HG03135 (cell line): ENCODE measurements around the gene GPC6.

Source experiments
- ATAC-seq: cut with Tn5 transposase; IDR thresholded peaks from one replicate; pipeline ENCODE4 v1.9.1; 2021; ENCODE audit warnings: mild to moderate bottlenecking, moderate library complexity; ENCODE audit not compliant: unreplicated experiment

GPC6 gene

GRCh38 chr13:93558637-93559036 is 332.0 kb downstream of the GPC6 start:
- ATAC-seq: no peak

GRCh38 chr13:93559718-93560117 is 333.1 kb downstream of the GPC6 start:
- no peak for ATAC-seq

GRCh38 chr13:93561576-93562225 is 335.1 kb downstream of the GPC6 start:
- no peak for ATAC-seq

- ATAC-seq: no peak
Measured at GRCh38 chr13:93562676-93563075, 336.1 kb downstream of the GPC6 start.

- no peak for ATAC-seq
Measured at GRCh38 chr13:93577105-93577504, 350.5 kb downstream of the GPC6 start.

- no peak for ATAC-seq
Measured at GRCh38 chr13:93589788-93590187, 363.2 kb downstream of the GPC6 start.

GRCh38 chr13:93603043-93603442 is 376.4 kb downstream of the GPC6 start:
- ATAC-seq: no peak

GRCh38 chr13:93614776-93615175 is 388.2 kb downstream of the GPC6 start:
- no peak for ATAC-seq

- ATAC-seq: no peak
Measured at GRCh38 chr13:93620181-93620765, 393.7 kb downstream of the GPC6 start.

GRCh38 chr13:93621051-93621450 is 394.4 kb downstream of the GPC6 start:
- no peak for ATAC-seq

GRCh38 chr13:93621966-93622365 is 395.4 kb downstream of the GPC6 start:
- no peak for ATAC-seq

GRCh38 chr13:93624311-93624777 is 397.7 kb downstream of the GPC6 start:
- no peak for ATAC-seq

GRCh38 chr13:93625536-93625935 is 398.9 kb downstream of the GPC6 start:
- no peak for ATAC-seq

- ATAC-seq: no peak
Measured at GRCh38 chr13:93628136-93628797, 401.7 kb downstream of the GPC6 start.

- ATAC-seq: no peak
Measured at GRCh38 chr13:93635616-93636032, 409.0 kb downstream of the GPC6 start.

GRCh38 chr13:93637852-93638251 is 411.2 kb downstream of the GPC6 start:
- ATAC-seq: no peak

- no peak for ATAC-seq
Measured at GRCh38 chr13:93640452-93640851, 413.8 kb downstream of the GPC6 start.

GRCh38 chr13:93646245-93646644 is 419.6 kb downstream of the GPC6 start:
- ATAC-seq: no peak

- no peak for ATAC-seq
Measured at GRCh38 chr13:93649496-93649895, 422.9 kb downstream of the GPC6 start.

- ATAC-seq: no peak
Measured at GRCh38 chr13:93653776-93654175, 427.2 kb downstream of the GPC6 start.

GRCh38 chr13:93655154-93655553 is 428.5 kb downstream of the GPC6 start:
- ATAC-seq: no peak

GRCh38 chr13:93660391-93661063 is 433.9 kb downstream of the GPC6 start:
- no peak for ATAC-seq
